ENCODE results near the gene ZNF107.

The ZNF107 gene

DNA sequence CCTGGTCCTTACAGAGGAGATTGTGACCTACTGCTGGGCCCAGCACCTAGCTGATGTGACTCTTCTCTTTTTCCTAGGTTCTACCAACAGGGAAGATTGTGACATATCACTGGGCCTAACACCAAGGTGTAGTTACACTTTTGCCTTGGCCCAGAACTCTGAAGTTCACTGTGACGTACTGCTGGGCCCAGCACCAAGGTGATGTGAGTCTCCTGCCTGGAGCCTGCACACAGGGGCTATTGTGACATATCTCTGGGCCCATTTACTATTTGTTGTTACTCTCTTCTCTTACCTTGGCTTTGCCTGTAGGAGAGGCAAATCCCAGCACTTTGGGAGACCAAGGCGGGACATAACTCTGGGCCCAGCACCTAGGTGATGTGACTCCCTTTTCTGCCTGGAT, 23.1 kb upstream of the ZNF107 start:
- Histone ChIP-seq H3F3A (ENCODE audit: control insufficient read depth, insufficient read depth) (no peaks in the 10 kb centered on the region), H3K4me1 (ENCODE audit: control insufficient read depth, low read length) (no peaks in the 10 kb centered on the region), H3K4me2 (ENCODE audit: low read length) (no peak overlapping the region), H3K79me2 (ENCODE audit: control insufficient read depth, low read length) (no peaks in the 10 kb centered on the region), H3K9me3 (ENCODE audit: control insufficient read depth, insufficient read depth, low read length) (no peaks in the 10 kb centered on the region), H3K27ac (ENCODE audit: low read depth, low read length) (no peak overlapping the region), H3K36me3 (ENCODE audit: control insufficient read depth, low read length) (no peaks in the 10 kb centered on the region), H3K4me3 (ENCODE audit: low read length) (no peak overlapping the region), H4K20me1 (ENCODE audit: control insufficient read depth, insufficient read depth, low read depth, low read length) (no peaks in the 10 kb centered on the region), H3K27me3 (ENCODE audit: control insufficient read depth, low read length) (no peaks in the 10 kb centered on the region), H3K9me2 (replicated peaks; ENCODE audit: control insufficient read depth, low read length) (no peaks in the 10 kb centered on the region)
- no peak for TF ChIP-seq EZH2phosphoT487 (IDR thresholded peaks at IDR 0.05; ENCODE audit: borderline replicate concordance, low read length)
- TF ChIP-seq, protein P1, sequence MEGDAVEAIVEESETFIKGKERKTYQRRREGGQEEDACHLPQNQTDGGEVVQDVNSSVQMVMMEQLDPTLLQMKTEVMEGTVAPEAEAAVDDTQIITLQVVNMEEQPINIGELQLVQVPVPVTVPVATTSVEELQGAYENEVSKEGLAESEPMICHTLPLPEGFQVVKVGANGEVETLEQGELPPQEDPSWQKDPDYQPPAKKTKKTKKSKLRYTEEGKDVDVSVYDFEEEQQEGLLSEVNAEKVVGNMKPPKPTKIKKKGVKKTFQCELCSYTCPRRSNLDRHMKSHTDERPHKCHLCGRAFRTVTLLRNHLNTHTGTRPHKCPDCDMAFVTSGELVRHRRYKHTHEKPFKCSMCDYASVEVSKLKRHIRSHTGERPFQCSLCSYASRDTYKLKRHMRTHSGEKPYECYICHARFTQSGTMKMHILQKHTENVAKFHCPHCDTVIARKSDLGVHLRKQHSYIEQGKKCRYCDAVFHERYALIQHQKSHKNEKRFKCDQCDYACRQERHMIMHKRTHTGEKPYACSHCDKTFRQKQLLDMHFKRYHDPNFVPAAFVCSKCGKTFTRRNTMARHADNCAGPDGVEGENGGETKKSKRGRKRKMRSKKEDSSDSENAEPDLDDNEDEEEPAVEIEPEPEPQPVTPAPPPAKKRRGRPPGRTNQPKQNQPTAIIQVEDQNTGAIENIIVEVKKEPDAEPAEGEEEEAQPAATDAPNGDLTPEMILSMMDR (IDR thresholded peaks at IDR 0.05; ENCODE audit: low read depth, low read length, poor library complexity, severe bottlenecking) = no peak

DNA sequence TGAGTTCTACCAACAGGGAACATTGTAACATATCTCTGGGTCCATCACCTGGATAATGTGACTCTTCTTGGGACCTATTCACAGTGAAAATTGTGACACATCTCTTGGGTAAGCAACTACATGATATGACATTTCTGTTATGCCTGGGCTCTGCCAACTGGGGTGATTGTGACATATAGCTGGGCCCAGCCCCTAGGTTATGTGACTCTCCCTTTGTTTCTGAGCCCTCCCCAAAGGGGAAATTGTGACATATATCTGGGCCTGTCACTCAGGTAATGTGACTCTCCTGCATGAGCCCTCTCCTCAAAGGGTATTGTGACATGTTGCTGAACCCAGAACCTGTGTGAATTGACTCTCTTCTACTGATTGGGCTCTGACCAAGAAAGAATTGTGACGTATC, 22.4 kb upstream of the ZNF107 start:
- Histone ChIP-seq H3K79me2 (ENCODE audit: control insufficient read depth, low read length) (no peaks in the 10 kb centered on the region), H3F3A (ENCODE audit: control insufficient read depth, insufficient read depth) (no peaks in the 10 kb centered on the region), H3K4me1 (ENCODE audit: control insufficient read depth, low read length) (no peaks in the 10 kb centered on the region), H3K27ac (ENCODE audit: low read depth, low read length) (no peak overlapping the region), H3K4me2 (ENCODE audit: low read length) (no peak overlapping the region), H3K9me2 (replicated peaks; ENCODE audit: control insufficient read depth, low read length) (no peaks in the 10 kb centered on the region), H3K4me3 (ENCODE audit: low read length) (no peak overlapping the region), H4K20me1 (ENCODE audit: control insufficient read depth, insufficient read depth, low read depth, low read length) (no peaks in the 10 kb centered on the region), H3K36me3 (ENCODE audit: control insufficient read depth, low read length) (no peaks in the 10 kb centered on the region), H3K27me3 (ENCODE audit: control insufficient read depth, low read length) (no peaks in the 10 kb centered on the region), H3K9me3 (ENCODE audit: control insufficient read depth, insufficient read depth, low read length) (no peaks in the 10 kb centered on the region)
- TF ChIP-seq, protein P1 (IDR thresholded peaks at IDR 0.05; ENCODE audit: low read depth, low read length, poor library complexity, severe bottlenecking) = no peak
- no peak for TF ChIP-seq EZH2phosphoT487 (IDR thresholded peaks at IDR 0.05; ENCODE audit: borderline replicate concordance, low read length)

DNA sequence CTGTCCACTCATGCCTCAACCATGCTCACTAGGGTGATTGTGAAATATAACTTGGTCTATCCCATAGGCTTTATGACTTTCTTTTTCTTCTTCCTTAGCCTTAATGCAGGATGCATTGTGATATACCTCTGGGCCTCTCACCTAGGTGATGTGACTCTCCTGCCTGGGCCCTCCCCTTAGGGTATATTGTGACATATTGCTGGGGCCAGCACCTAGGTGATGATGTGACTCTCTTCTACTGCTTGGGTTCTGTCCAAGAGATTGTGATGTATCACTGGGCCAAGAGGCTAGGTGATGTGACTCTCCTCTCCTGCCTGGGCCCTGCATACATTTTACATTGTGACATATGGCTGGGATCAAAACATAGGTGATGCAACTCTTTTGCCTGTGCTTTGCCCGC, 14.7 kb upstream of the ZNF107 start:
- no peaks in the 10 kb centered on the region for H3K4me1 ChIP-seq (ENCODE audit: control insufficient read depth, low read length)
- H3K9me3 ChIP-seq (ENCODE audit: control insufficient read depth, insufficient read depth, low read length) = no peaks in the 10 kb centered on the region; the same call in 1 of the 2 replicates
- no peak overlapping the region for H3K4me3 ChIP-seq (ENCODE audit: low read length)
- no peak overlapping the region for H3K4me2 ChIP-seq (ENCODE audit: low read length)
- no peaks in the 10 kb centered on the region for H3K9me2 ChIP-seq (replicated peaks; ENCODE audit: control insufficient read depth, low read length)
- TF ChIP-seq, protein P1 (IDR thresholded peaks at IDR 0.05; ENCODE audit: low read depth, low read length, poor library complexity, severe bottlenecking) = no peak
- no peak for TF ChIP-seq EZH2phosphoT487 (IDR thresholded peaks at IDR 0.05; ENCODE audit: borderline replicate concordance, low read length)
- no peaks in the 10 kb centered on the region for H4K20me1 ChIP-seq (ENCODE audit: control insufficient read depth, insufficient read depth, low read depth, low read length)
- H3K27me3 ChIP-seq (ENCODE audit: control insufficient read depth, low read length) = no peaks in the 10 kb centered on the region
- no peaks in the 10 kb centered on the region for H3K36me3 ChIP-seq (ENCODE audit: control insufficient read depth, low read length)
- no peaks in the 10 kb centered on the region for H3F3A ChIP-seq (ENCODE audit: control insufficient read depth, insufficient read depth)
- H3K27ac ChIP-seq (ENCODE audit: low read depth, low read length) = no peak overlapping the region
- no peaks in the 10 kb centered on the region for H3K79me2 ChIP-seq (ENCODE audit: control insufficient read depth, low read length)

All from DOHH2 (cell line).